ENCODE data around the gene KRT15. TPM values are rescaled to one million over a fixed set of nuclear protein-coding genes. Genes with fewer than 3 reads are reported as not detected.
A peak's percentile ranks its signal among the peaks of the same experiment; 100 is the strongest.

The KRT15 gene
- total and polyA plus RNA-seq, 9 of the 15 experiments (the other 6 are each of a cell fraction or from before 2014, with no cell fraction given), result 0.28 to 4.4 (median 0.56) TPM

DNA sequence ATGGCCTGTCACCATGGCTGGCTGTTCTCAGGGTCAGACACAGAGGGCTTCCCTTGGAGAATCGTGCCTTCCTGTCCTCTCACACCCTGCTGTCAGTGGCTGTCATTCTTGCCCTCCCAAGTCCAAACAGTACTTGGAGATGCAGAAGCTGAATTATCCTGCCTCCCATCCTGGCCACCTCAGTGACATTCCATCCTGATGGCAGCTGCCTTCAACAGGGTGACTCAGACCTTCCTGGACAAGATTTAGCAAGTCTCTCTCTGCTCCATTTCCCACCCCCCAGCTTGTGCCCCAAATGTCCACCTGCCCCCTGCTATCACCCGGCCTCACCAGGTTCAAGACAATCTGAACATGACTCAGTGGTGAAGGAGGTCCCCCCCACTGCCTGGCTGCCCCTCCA, 24.2 kb downstream of the KRT15 start:
- Histone ChIP-seq H3K9me1 (ENCODE audit: control insufficient read depth, insufficient read depth, low read length) (no peaks in the 10 kb centered on the region), H3K27me3 (ENCODE audit: control insufficient read depth in 2 of 2, insufficient read depth in 2 of 2, low read length in 2 of 2) (peaks cover 2 to 6% of the 10 kb centered on the region in 2 experiments; a peak in 1 of 5 replicates), H4K20me1 (replicated peaks; ENCODE audit: control insufficient read depth, insufficient read depth, low read length) (no peaks in the 10 kb centered on the region), H3K36me3 (ENCODE audit: control insufficient read depth, insufficient read depth, low read length) (no peaks in the 10 kb centered on the region), H3K9ac (ENCODE audit: insufficient read depth in 1 of 2, low read depth in 2 of 2, low read length in 2 of 2) (peak overlapping the region in 1 of 2 experiments; percentile 39; a peak in 1 of 4 replicates), H3K4me1 (replicated peaks in 1 of 2; ENCODE audit: control insufficient read depth in 2 of 2, insufficient read depth in 2 of 2, low read length in 2 of 2) (peaks cover 27 to 31% of the 10 kb centered on the region in 2 experiments), H3K27ac (ENCODE audit: extremely low read depth, low read depth, low read length) (no peak overlapping the region), H3K4me3 (no peak overlapping the region), H2AFZ (ENCODE audit: low read depth, low read length) (no peak overlapping the region), H3K4me2 (ENCODE audit: insufficient read depth, low read length) (no peak overlapping the region), H3K79me2 (ENCODE audit: control insufficient read depth, insufficient read depth, low read length) (no peaks in the 10 kb centered on the region), H3K9me3 (replicated peaks; ENCODE audit: control insufficient read depth, insufficient read depth, low read depth, low read length) (no peaks in the 10 kb centered on the region)
- no peak for DNase-seq (ENCODE audit: extremely low read depth in 1 of 4, low spot score in 3 of 4)
- TF ChIP-seq HNRNPL (IDR thresholded peaks at IDR 0.05; ENCODE audit: low read depth, low read length) (no peak), CHCHD3 (CRISPR knock-in tag; IDR thresholded peaks at IDR 0.05) (no peak), PCBP1 (IDR thresholded peaks at IDR 0.05; ENCODE audit: low read depth, low read length, poor library complexity, severe bottlenecking) (no peak), YBX1 (IDR thresholded peaks at IDR 0.05) (no peak), JUN (IDR thresholded peaks at IDR 0.05; ENCODE audit: borderline replicate concordance, low read depth, low read length) (no peak), JUN (CRISPR knock-in tag; IDR thresholded peaks at IDR 0.05; ENCODE audit: borderline replicate concordance) (no peak), GTF2E2 (tag; IDR thresholded peaks at IDR 0.05) (no peak), PHTF2 (CRISPR knock-in tag; IDR thresholded peaks at IDR 0.05) (no peak), CTBP1 (IDR thresholded peaks at IDR 0.05; ENCODE audit: borderline replicate concordance) (no peak)
- TF ChIP-seq, protein P1, sequence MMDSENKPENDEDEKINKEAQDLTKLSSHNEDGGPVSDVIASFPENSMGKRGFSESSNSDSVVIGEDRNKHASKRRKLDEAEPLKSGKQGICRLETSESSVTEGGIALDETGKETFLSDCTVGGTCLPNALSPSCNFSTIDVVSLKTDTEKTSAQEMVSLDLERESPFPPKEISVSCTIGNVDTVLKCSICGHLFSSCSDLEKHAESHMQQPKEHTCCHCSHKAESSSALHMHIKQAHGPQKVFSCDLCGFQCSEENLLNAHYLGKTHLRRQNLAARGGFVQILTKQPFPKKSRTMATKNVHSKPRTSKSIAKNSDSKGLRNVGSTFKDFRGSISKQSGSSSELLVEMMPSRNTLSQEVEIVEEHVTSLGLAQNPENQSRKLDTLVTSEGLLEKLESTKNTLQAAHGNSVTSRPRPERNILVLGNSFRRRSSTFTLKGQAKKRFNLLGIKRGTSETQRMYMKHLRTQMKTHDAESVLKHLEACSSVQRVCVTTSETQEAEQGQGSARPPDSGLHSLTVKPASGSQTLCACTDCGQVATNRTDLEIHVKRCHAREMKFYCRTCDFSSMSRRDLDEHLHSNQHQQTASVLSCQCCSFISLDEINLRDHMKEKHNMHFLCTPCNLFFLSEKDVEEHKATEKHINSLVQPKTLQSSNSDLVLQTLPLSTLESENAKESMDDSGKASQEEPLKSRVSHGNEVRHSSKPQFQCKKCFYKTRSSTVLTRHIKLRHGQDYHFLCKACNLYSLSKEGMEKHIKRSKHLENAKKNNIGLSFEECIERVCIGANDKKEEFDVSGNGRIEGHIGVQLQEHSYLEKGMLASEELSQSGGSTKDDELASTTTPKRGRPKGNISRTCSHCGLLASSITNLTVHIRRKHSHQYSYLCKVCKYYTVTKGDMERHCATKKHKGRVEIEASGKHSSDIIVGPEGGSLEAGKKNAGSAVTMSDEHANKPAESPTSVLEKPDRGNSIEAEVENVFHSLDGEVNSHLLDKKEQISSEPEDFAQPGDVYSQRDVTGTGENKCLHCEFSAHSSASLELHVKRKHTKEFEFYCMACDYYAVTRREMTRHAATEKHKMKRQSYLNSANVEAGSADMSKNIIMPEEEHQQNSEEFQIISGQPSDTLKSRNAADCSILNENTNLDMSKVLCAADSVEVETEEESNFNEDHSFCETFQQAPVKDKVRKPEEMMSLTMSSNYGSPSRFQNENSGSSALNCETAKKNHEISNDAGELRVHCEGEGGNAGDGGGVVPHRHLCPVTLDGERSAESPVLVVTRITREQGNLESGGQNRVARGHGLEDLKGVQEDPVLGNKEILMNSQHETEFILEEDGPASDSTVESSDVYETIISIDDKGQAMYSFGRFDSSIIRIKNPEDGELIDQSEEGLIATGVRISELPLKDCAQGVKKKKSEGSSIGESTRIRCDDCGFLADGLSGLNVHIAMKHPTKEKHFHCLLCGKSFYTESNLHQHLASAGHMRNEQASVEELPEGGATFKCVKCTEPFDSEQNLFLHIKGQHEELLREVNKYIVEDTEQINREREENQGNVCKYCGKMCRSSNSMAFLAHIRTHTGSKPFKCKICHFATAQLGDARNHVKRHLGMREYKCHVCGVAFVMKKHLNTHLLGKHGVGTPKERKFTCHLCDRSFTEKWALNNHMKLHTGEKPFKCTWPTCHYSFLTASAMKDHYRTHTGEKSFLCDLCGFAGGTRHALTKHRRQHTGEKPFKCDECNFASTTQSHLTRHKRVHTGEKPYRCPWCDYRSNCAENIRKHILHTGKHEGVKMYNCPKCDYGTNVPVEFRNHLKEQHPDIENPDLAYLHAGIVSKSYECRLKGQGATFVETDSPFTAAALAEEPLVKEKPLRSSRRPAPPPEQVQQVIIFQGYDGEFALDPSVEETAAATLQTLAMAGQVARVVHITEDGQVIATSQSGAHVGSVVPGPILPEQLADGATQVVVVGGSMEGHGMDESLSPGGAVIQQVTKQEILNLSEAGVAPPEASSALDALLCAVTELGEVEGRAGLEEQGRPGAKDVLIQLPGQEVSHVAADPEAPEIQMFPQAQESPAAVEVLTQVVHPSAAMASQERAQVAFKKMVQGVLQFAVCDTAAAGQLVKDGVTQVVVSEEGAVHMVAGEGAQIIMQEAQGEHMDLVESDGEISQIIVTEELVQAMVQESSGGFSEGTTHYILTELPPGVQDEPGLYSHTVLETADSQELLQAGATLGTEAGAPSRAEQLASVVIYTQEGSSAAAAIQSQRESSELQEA (IDR thresholded peaks at IDR 0.05; ENCODE audit: low read depth), result no peak
- in situ Hi-C loops (cut with MboI), result no loop called here
- no peak for ATAC-seq
- 19% methylated on average over 2 of the region's 2 CpGs for WGBS (ENCODE audit: insufficient coverage, low coverage, missing lambda C conversion rate)
- ChIA-PET CTCF (ENCODE audit: low intra/inter-chr PET ratio) (no interaction called here), POLR2A (interaction anchor here (0.6 to 1.0 kb wide), 4 partner anchors 9 to 27 kb away, joined by 3 to 4 read pairs (median 3); no protein-coding TSS in a partner anchor)
- BruUV-seq (replicated peaks), result no TSS peak
- no peak for FAIRE-seq
- intact Hi-C loops (cut with micrococcal nuclease), result loop anchor here (10.0 kb wide), 1 partner anchor 590 kb away; no protein-coding TSS in a partner anchor
